Heart left ventricle (tissue), 16 donors: ENCODE measurements around the gene MFN1. TPM values are rescaled to one million over a fixed set of nuclear protein-coding genes. Genes with fewer than 3 reads are reported as not detected.

Source experiments
- ATAC-seq, 4 donors: fragments of 200-7000 bp; cut with Tn5 transposase; one replicate each; pipeline ENCODE4 v1.9.1; 2020 to 2022; ENCODE audit warnings: moderate library complexity in 4 of 4, mild to moderate bottlenecking in 3 of 4, moderate number of reproducible peaks in 1 of 4
- DNase-seq, 5 donors: peaks; one replicate each; pipeline ENCODE4 v3.0.0-alpha.2; 2020
- H3K27ac ChIP-seq, 12 donors: fragments of 200-600 bp; sonication (generic) in 4 of 12; one replicate each; pipeline versions ENCODE4 v1.5.0 to v1.8.0; 2016 to 2022; ENCODE audit warnings: mild to moderate bottlenecking in 2 of 12
- H3K27me3 ChIP-seq, 9 donors: fragments of 200-600 bp; sonication (generic) in 2 of 9; one replicate each; pipeline versions ENCODE4 v1.5.1 to v1.8.0; 2016 to 2022; ENCODE audit warnings: mild to moderate bottlenecking in 3 of 9
- H3K36me3 ChIP-seq, 9 donors: fragments of 200-600 bp; sonication (generic) in 2 of 9; one replicate each; pipeline versions ENCODE4 v1.5.0 to v1.8.0; 2018 to 2022; ENCODE audit warnings: mild to moderate bottlenecking in 2 of 9
- H3K4me1 ChIP-seq, 12 donors: fragments of 200-600 bp; sonication (generic) in 4 of 12; one replicate each; pipeline versions ENCODE4 v1.5.0 to v1.8.0; 2016 to 2022; ENCODE audit warnings: mild to moderate bottlenecking in 3 of 12
- H3K4me3 ChIP-seq, 12 donors: fragments of 200-600 bp; sonication (generic) in 4 of 12; one replicate each; pipeline versions ENCODE4 v1.5.0 to v1.8.0; 2017 to 2022; ENCODE audit warnings: mild to moderate bottlenecking in 9 of 12, moderate library complexity in 4 of 12
- H3K9me3 ChIP-seq, 12 donors: fragments of 200-600 bp; sonication (generic) in 4 of 12; one replicate each; pipeline versions ENCODE4 v1.5.0 to v1.8.0; 2016 to 2022; ENCODE audit warnings: mild to moderate bottlenecking in 1 of 12
- CTCF ChIP-seq, 12 donors: fragments of 200-600 bp; sonication (generic) in 4 of 12; IDR thresholded peaks; one replicate each; pipeline versions ENCODE4 v1.5.0 to v1.8.0; 2018 to 2022; ENCODE audit warnings: antibody characterized with exemption in 12 of 12, mild to moderate bottlenecking in 5 of 12
- POLR2A ChIP-seq, 2 donors: fragments of 450-650 bp; IDR thresholded peaks; one replicate each; pipeline ENCODE4 v1.6.1; 2017; ENCODE audit warnings: antibody characterized with exemption in 2 of 2, mild to moderate bottlenecking in 2 of 2, moderate library complexity in 2 of 2
- whole genome bisulfite sequencing, 4 donors: extraction: QIAGEN DNeasy Blood & Tissue Kit in 2 of 4; methylation state at CpG; one replicate each; pipeline versions ENCODE4 v1.1.5 to v1.1.7; 2013 to 2018; 5-methylcytosine and 5-hydroxymethylcytosine counted together
- intact Hi-C, 10 donors: fragments of 100-400 bp; cut with DNase I; formaldehyde crosslinking; loops; one replicate each; pipeline versions ENCODE4 v1.11.1 to v1.14.2; 2022
- polyA plus RNA-seq, 2 donors: library from polyadenylated mRNA; stranded (reverse); fragments of 200-250 nt; gene quantifications; one replicate each; pipeline ENCODE4 v1.2.3, GENCODE V29; 2013
- total RNA-seq, 9 donors: library from RNA; depleted of rRNA in 2 of 9; stranded (reverse); fragments of >200 nt in 2 of 9; fragmentation: NEBNext Ultra II Directional in 3 of 9; extraction: Animal tissue kit (Norgen Biotek cat#: 25700) in 3 of 9; gene quantifications; one replicate each; pipeline versions ENCODE4 v1.1.0 to v1.2.4, GENCODE V29; 2016 to 2023
- donor health status: ischemic (EF 13 %, LVEDD 7.1; RV severe dilation, severe dysfunction).
- donor health status: healthy with polysubstance abuse.
- donor health status: DM: no; HTN: yes; CAD: no.
- donor health status: DM: no; HTN: no; CAD: no.
- donor health status: ischemic (EF 25% LVEDD 6.9; RV normal size, moderate dysfunction).
- donor health status: ischemic (EF 25% LVEDD 5.7; RV mildly dilated, moderate dysfunction).
- donor health status: healthy.
- donor health status: DM: yes; HTN: yes; CAD: no.
- donor health status: ischemic (EF 35%, LVEDD 5.7; RV mildly dilated, moderate dysfunction).
- donor health status: nonischemic (EF 11% LVEDD 7.7; RV severe dilation, severe dysfunction).
- donor health status: DM: yes; HTN: yes; CAD: no.
- donor health status: PGD.
- donor health status: ischemic (EF 29% LVEDD 5.4; RV normal size, mild dysfunction).
- donor health status: nonischemic (EF 23%, LVEDD 6.1; RV moderate dilation, normal function).

Gene MFN1
- total and polyA plus RNA-seq, 11 donors, result 10.8 to 78.0 (median 52.6) TPM

DNA sequence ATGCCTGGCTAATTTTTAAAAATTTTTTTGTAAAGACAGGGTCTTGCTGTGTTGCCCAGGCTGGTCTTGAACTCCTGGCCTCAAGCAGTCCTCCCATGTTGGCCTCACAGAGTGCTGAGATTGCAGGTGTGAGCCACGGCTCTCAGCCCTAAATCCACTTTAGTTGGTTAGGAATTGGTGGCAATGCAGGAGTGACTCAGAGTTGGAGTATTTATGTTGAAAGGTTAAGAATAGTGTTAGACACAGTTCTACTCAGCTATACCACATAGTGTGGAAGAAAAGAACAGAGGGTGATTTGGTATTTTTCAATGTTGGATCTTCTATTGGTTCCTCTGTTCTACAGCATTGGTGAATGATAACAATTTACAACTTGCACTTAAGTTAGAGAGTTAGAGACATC, 17.1 kb upstream of the MFN1 start:
- peaks cover 0 to 10% (median under 1%) of the 10 kb centered on the region in 12 donors for H3K4me1 ChIP-seq
- 81 to 100% (median 94%) methylated on average over 1 of the region's 1 CpG for WGBS, 4 donors
- DNase-seq (no peak), ATAC-seq (no peak)
- no peaks in the 10 kb centered on the region for H3K27me3 ChIP-seq
- TF ChIP-seq CTCF (IDR thresholded peaks at IDR 0.05) (no peak), POLR2A (IDR thresholded peaks at IDR 0.05) (no peak)
- H3K4me3 ChIP-seq, result no peak overlapping the region
- peaks cover 0 to 99% (median 76%) of the 10 kb centered on the region in 9 donors for H3K36me3 ChIP-seq
- intact Hi-C loops, result no loop called here
- no peaks in the 10 kb centered on the region for H3K9me3 ChIP-seq
- H3K27ac ChIP-seq, result no peak overlapping the region

DNA sequence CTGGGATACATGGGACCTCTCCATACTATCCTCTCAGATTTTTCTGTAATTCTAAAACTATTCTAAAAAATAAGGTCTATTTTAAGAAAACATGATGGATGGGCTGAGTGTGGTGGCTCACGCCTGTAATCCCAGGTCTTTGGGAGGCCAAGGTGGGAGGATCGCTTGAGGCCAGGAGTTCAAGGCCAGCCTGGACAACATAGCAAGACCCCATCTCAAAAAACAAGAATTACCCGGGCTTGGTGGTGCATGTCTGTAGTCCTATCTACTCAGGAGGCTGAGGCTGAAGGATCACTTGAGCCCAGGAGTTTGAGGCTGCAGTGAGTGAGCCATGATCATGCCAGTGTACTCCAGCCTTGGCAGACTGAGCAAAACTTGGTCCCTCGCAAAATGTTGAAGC, 15.3 kb upstream of the MFN1 start:
- ATAC-seq, result no peak

DNA sequence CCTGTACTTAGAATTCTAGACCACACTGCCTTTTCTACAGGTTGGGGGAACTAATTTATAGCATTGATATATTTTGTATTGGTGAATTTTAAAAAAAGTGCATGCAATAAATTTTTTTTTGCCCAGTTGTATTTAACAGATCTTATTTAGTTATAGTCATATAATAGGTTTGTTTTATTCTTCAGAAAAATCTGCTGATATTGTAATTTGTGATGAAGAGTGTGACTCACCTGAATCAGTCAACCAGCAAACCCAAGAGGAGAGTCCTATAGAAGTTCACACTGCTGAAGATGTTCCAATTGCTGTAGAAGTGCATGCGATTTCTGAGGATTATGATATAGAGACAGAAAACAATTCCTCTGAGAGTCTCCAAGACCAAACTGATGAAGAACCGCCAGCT, 14.4 kb upstream of the MFN1 start:
- H3K4me1 ChIP-seq, result peaks cover 0 to 10% (median 0%) of the 10 kb centered on the region in 12 donors
- H3K27ac ChIP-seq, result no peak overlapping the region
- 79 to 95% (median 84%) methylated on average over 2 of the region's 2 CpGs for WGBS, 4 donors
- no peak for DNase-seq
- H3K36me3 ChIP-seq, result peaks cover 0 to 92% (median 86%) of the 10 kb centered on the region in 9 donors
- H3K27me3 ChIP-seq, result no peaks in the 10 kb centered on the region
- no peaks in the 10 kb centered on the region for H3K9me3 ChIP-seq
- intact Hi-C loops, result no loop called here
- TF ChIP-seq POLR2A (IDR thresholded peaks at IDR 0.05) (no peak), CTCF (IDR thresholded peaks at IDR 0.05) (no peak)
- H3K4me3 ChIP-seq, result no peak overlapping the region
- ATAC-seq, result no peak

More for the DNA sequence above, 15.3 kb upstream of the MFN1 start:
- WGBS, 4 donors, result 90 to 98% (median 94%) methylated on average over 4 of the region's 4 CpGs
- no peaks in the 10 kb centered on the region for H3K27me3 ChIP-seq
- peaks cover 0 to 96% (median 85%) of the 10 kb centered on the region in 9 donors for H3K36me3 ChIP-seq
- DNase-seq, result no peak
- H3K27ac ChIP-seq, result no peak overlapping the region
- intact Hi-C loops, result no loop called here
- TF ChIP-seq CTCF (IDR thresholded peaks at IDR 0.05), result no peak
- TF ChIP-seq POLR2A (IDR thresholded peaks at IDR 0.05), result no peak
- no peak overlapping the region for H3K4me3 ChIP-seq
- peaks cover 0 to 12% (median 0%) of the 10 kb centered on the region in 12 donors for H3K4me1 ChIP-seq
- no peaks in the 10 kb centered on the region for H3K9me3 ChIP-seq

- no peak overlapping the region for H3K4me3 ChIP-seq
- H3K36me3 ChIP-seq, result peaks cover 0 to 64% (median 52%) of the 10 kb centered on the region in 9 donors
- ATAC-seq (peak; percentile 53 to 87 (median 81)), DNase-seq (no peak)
- H3K27me3 ChIP-seq, result no peaks in the 10 kb centered on the region
- no peaks in the 10 kb centered on the region for H3K9me3 ChIP-seq
- TF ChIP-seq CTCF (IDR thresholded peaks at IDR 0.05) (no peak), POLR2A (IDR thresholded peaks at IDR 0.05) (no peak)
- H3K27ac ChIP-seq, result peak overlapping the region in 10 of 12 donors; percentile 26 to 77 (median 63)
- WGBS, 4 donors, result 28 to 61% (median 32%) methylated on average over 1 of the region's 1 CpG
- intact Hi-C loops, result no loop called here
- H3K4me1 ChIP-seq, result peaks cover 0 to 10% (median 0%) of the 10 kb centered on the region in 12 donors
Observed at GRCh38 chr3:179336345-179336929, 11.1 kb upstream of the MFN1 start.
